Endothelial cell of umbilical vein (primary cell): Measurements from ENCODE around the gene ALG12.
A peak's percentile ranks its signal among the peaks of the same experiment; 100 is the strongest.

ENCODE experiments used
- EZH2 ChIP-seq: IDR thresholded peaks from 2 replicates; pipeline ENCODE4 v1.6.1; 2012; ENCODE audit warnings: borderline replicate concordance, low read depth, mild to moderate bottlenecking, moderate library complexity, low read length, inconsistent platforms; ENCODE audit not compliant: severe bottlenecking
- FOS ChIP-seq: IDR thresholded peaks from 2 replicates; pipeline ENCODE4 v1.6.1; 2011; ENCODE audit warnings: mild to moderate bottlenecking, low read length, moderate library complexity, borderline replicate concordance; ENCODE audit not compliant: insufficient read depth
- GATA2 ChIP-seq: IDR thresholded peaks from 2 replicates; pipeline ENCODE4 v1.7.0; 2011; ENCODE audit warnings: low read depth, mild to moderate bottlenecking, moderate library complexity, mixed read lengths, low read length; ENCODE audit not compliant: insufficient read length, insufficient read depth
- JUN ChIP-seq: IDR thresholded peaks from 2 replicates; pipeline ENCODE4 v1.6.1; 2011; ENCODE audit warnings: borderline replicate concordance, low read depth; ENCODE audit not compliant: insufficient read length, insufficient read depth
- MYC ChIP-seq: IDR thresholded peaks from one replicate; pipeline ENCODE4 v1.6.1; 2011; ENCODE audit warnings: mild to moderate bottlenecking, low read depth, low read length
- POLR2A ChIP-seq: IDR thresholded peaks from 2 replicates; pipeline ENCODE4 v1.6.1; 2012; ENCODE audit warnings: low read depth, mild to moderate bottlenecking, control low read depth, low read length
- POLR2AphosphoS5 ChIP-seq: IDR thresholded peaks from 2 replicates; pipeline ENCODE4 v1.6.1; 2012; ENCODE audit warnings: low read depth, mild to moderate bottlenecking, control low read depth, low read length, moderate library complexity; ENCODE audit not compliant: insufficient read depth
- TF ChIP-seq, protein P1 (sequence below), 2 donors: IDR thresholded peaks; 1 replicate in 1 of 2; 2 replicates in 1 of 2; pipeline ENCODE4 v1.5.1; 2011; ENCODE audit warnings: low read length in 2 of 2, mild to moderate bottlenecking in 2 of 2, moderate library complexity in 2 of 2, control low read depth in 1 of 2, inconsistent platforms in 1 of 2, low read depth in 1 of 2; ENCODE audit not compliant: insufficient read depth in 1 of 2; ENCODE audit errors: extremely low read depth in 1 of 2
- TF ChIP-seq, protein P2 (sequence below): IDR thresholded peaks from 2 replicates; pipeline ENCODE4 v1.6.1; 2011; ENCODE audit not compliant: insufficient read depth, insufficient read length

DNA sequence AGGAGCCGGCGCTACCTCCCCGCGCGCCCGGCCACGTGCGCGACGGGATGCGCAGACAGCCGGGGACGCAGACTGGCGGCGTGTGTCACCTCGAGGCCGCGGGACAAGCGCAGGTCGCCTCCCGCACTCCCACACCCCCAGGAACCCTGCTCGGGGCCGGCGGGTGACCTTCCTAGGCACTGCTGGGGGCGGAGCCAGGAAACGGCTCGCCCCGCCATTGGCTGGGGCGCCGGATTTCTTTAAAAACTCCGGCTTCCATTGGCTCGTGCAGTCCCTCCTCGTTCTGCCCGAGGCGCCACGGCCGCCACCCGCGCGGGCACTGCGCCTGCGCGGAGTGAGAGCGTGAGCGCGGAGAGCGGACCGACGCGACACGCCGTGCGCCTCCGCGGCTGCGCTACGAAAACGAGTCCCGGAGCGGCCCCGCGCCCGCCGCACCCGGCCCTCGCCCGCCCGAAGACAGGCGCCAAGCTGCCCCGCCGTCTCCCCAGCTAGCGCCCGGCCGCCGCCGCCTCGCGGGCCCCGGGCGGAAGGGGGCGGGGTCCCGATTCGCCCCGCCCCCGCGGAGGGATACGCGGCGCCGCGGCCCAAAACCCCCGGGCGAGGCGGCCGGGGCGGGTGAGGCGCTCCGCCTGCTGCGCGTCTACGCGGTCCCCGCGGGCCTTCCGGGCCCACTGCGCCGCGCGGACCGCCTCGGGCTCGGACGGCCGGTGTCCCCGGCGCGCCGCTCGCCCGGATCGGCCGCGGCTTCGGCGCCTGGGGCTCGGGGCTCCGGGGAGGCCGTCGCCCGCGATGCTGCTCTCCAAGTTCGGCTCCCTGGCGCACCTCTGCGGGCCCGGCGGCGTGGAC is 42.1 kb upstream of the ALG12 start, which contains the start of gene PIM3:
- TF ChIP-seq, protein P1, sequence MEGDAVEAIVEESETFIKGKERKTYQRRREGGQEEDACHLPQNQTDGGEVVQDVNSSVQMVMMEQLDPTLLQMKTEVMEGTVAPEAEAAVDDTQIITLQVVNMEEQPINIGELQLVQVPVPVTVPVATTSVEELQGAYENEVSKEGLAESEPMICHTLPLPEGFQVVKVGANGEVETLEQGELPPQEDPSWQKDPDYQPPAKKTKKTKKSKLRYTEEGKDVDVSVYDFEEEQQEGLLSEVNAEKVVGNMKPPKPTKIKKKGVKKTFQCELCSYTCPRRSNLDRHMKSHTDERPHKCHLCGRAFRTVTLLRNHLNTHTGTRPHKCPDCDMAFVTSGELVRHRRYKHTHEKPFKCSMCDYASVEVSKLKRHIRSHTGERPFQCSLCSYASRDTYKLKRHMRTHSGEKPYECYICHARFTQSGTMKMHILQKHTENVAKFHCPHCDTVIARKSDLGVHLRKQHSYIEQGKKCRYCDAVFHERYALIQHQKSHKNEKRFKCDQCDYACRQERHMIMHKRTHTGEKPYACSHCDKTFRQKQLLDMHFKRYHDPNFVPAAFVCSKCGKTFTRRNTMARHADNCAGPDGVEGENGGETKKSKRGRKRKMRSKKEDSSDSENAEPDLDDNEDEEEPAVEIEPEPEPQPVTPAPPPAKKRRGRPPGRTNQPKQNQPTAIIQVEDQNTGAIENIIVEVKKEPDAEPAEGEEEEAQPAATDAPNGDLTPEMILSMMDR (IDR thresholded peaks at IDR 0.05; ENCODE audit: extremely low read depth in 1 of 2, insufficient read depth in 1 of 2, low read depth in 1 of 2, low read length in 2 of 2): no peak
- TF ChIP-seq POLR2A: peak; percentile 96
- no peak for TF ChIP-seq GATA2
- no peak for TF ChIP-seq JUN
- TF ChIP-seq EZH2: no peak
- TF ChIP-seq FOS: peak; percentile 7
- TF ChIP-seq, protein P2, sequence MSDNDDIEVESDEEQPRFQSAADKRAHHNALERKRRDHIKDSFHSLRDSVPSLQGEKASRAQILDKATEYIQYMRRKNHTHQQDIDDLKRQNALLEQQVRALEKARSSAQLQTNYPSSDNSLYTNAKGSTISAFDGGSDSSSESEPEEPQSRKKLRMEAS: peak; percentile 59
- TF ChIP-seq POLR2AphosphoS5: peak; percentile 98
- TF ChIP-seq MYC: no peak
